Large intestine (tissue), 3 donors: Measurements from ENCODE around the gene FUT6. TPM values are rescaled to one million over a fixed set of nuclear protein-coding genes. Genes with fewer than 3 reads are reported as not detected.
"Not testable (repeated sequence)": the region's sequence is repeated elsewhere in the genome, so short reads cannot be mapped to it uniquely, and the experiment has no call there.

Source experiments
- DNase-seq, 2 donors: peaks; one replicate each; pipeline versions ENCODE4 v3.0.0 to v3.0.0-alpha.2; 2013
- H3K27ac ChIP-seq: one replicate; pipeline ENCODE4 v1.5.1; 2013; ENCODE audit warnings: low read length
- H3K27me3 ChIP-seq: 2 replicates; pipeline ENCODE4 v1.6.1; 2013; ENCODE audit warnings: low read length; ENCODE audit not compliant: control insufficient read depth, insufficient read depth
- H3K36me3 ChIP-seq: 2 replicates; pipeline ENCODE4 v1.6.1; 2013; ENCODE audit warnings: low read length; ENCODE audit not compliant: control insufficient read depth, insufficient read depth
- H3K4me1 ChIP-seq: one replicate; pipeline ENCODE4 v1.6.1; 2013; ENCODE audit warnings: low read length; ENCODE audit not compliant: control insufficient read depth, insufficient read depth
- H3K4me3 ChIP-seq: one replicate; pipeline ENCODE4 v1.5.1; 2013; ENCODE audit warnings: low read length
- H3K9me3 ChIP-seq: one replicate; pipeline ENCODE4 v1.6.1; 2013; ENCODE audit warnings: mild to moderate bottlenecking, low read depth, low read length, moderate library complexity; ENCODE audit not compliant: control insufficient read depth
- WGBS: methylation state at CpG from one replicate; pipeline ENCODE4 v1.1.5; 2013; ENCODE audit warnings: low lambda C conversion rate; ENCODE audit not compliant: insufficient coverage; 5-methylcytosine and 5-hydroxymethylcytosine counted together
- polyA plus RNA-seq: library from polyadenylated mRNA; unstranded; fragments of 120-200 nt; gene quantifications from one replicate; pipeline ENCODE4 v1.2.1, GENCODE V29; 2013

Gene FUT6
- polyA plus RNA-seq, 1 donor, result 0.99 TPM

DNA sequence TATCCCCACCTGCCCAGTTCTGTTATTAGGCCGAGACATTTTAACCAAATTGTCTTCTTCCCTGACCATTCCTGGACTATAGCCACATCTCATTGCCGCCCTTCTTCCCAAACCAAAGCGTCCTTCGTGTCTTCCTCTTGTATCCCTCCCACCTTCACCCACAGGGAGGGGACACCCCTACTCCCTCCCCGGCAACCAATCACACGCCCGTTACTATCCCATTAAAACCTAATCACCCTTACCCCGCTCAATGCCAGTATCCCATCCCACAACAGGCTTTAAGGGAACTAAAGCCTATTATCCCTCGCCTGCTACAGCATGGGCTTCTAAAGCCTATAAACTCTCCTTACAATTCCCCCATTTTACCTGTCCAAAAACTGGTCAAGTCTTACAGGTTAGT lies 15.6 kb upstream of the FUT6 start:
- not testable (repeated sequence) for H3K36me3 ChIP-seq, H3K9me3 ChIP-seq, H3K27me3 ChIP-seq, H3K4me1 ChIP-seq, H3K4me3 ChIP-seq, DNase-seq, H3K27ac ChIP-seq
- no CpG with 5 or more reads among the region's 9 CpGs for WGBS

DNA sequence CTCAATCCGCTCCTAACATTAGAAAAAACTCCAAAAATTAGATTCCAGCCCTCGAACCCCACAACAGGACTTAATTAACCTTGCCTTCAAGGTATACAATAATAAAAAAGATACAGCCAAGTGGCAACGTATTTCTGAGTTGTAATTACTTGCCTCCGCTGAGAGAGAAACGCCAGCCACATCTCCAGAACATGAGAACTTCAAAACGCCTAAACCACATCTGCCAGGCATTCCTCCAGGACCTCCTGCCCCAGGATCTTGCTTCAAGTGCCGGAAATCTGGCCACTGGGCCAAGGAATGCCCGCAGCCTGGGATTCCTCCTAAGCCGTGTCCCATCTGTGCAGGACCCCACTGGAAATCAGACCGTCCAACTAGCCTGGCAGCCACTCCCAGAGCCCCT lies 14.6 kb upstream of the FUT6 start:
- H3K36me3 ChIP-seq, DNase-seq, H3K9me3 ChIP-seq, H3K4me3 ChIP-seq, H3K27me3 ChIP-seq, H3K4me1 ChIP-seq, H3K27ac ChIP-seq: not testable (repeated sequence)
- no CpG with 5 or more reads among the region's 10 CpGs for WGBS

DNA sequence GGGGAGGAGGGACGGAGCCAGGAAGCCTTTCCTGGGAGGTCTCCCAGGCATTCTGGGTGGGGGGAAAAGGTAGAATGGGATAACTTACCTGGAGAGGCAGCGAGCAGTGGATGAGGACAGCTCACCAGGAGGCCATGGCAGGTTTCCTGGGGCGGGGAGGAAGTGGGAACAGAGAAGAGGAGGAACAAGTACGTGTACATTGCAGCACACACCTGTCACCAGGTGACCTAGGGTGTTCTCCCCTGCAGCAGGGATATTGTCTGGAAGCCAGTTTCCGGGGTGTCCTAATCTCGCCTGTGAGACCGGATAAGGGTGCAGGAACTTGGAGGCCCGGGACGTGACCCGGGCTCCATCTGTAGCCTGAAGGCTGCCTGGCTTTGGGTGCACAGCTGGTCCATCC lies 11.8 kb upstream of the FUT6 start, which contains the start of gene FUT3:
TSS of gene FUT3 (minus strand) at position 148 of the 400 bp plus-strand sequence.
- no peak within 1 kb of the TSS for H3K27ac ChIP-seq
- no peaks in the 10 kb centered on the region for H3K36me3 ChIP-seq
- no peaks in the 10 kb centered on the region for H3K9me3 ChIP-seq
- H3K4me1 ChIP-seq, result no peaks in the 10 kb centered on the region
- H3K4me3 ChIP-seq, result no peak within 1 kb of the TSS
- no peak for DNase-seq
- no CpG with 5 or more reads among the region's 10 CpGs for WGBS
- H3K27me3 ChIP-seq, result no peaks in the 10 kb centered on the region

DNA sequence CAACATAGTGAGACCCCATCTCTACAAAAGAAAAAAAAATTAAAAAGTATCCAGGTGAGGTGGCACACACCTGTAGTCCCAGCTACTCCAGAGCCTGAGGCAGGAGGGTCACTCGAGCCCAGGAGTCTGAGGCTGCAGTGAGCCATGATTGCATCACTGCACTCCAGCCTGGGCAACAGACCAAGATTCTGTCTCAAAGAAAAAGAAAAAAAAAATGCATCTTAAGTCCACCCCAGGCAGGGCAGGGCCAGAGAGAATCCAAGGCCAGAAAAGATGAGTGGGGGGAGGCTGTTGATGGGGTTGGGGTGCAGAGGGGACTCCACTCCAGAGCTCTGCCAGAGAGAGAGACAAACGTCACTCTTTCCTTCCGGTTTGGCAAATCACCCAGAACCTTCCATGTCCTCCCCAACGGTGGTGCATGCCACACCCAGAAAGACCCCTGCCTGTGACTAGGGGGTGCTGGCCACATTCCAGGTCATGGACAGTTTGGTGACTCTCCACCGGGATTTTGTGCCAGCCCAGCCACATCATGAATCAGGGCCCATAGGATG lies 11.3 kb upstream of the FUT6 start:
- no peak overlapping the region for H3K27ac ChIP-seq
- no peaks in the 10 kb centered on the region for H3K36me3 ChIP-seq
- no peaks in the 10 kb centered on the region for H3K4me1 ChIP-seq
- no peak for DNase-seq
- H3K4me3 ChIP-seq, result no peak overlapping the region
- WGBS, result no CpG with 5 or more reads among the region's 5 CpGs
- H3K27me3 ChIP-seq, result no peaks in the 10 kb centered on the region
- no peaks in the 10 kb centered on the region for H3K9me3 ChIP-seq

DNA sequence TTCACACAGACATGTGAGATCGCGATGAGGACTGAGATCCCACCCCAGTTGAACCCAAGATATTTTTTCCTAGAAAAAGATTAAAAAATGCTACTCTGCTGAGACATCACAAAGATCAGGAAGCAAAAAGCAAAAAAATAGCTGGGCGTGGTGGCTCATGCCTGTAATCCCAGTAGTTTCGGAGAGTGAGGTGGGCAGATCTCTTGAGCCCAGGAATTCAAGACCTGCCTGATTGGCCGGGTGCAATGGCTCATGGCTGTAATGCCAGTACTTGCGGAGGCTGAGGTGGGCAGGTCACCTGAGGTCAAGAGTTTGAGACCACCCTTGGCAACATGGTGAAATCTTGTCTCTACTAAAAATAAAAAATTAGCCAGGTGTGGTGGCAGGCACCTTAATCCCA lies 10.7 kb upstream of the FUT6 start:
- H3K9me3 ChIP-seq, result no peaks in the 10 kb centered on the region
- WGBS, result 90% methylated on average over 2 of the region's 6 CpGs
- no peaks in the 10 kb centered on the region for H3K4me1 ChIP-seq
- H3K27me3 ChIP-seq, result no peaks in the 10 kb centered on the region
- H3K27ac ChIP-seq, result no peak overlapping the region
- no peaks in the 10 kb centered on the region for H3K36me3 ChIP-seq
- no peak overlapping the region for H3K4me3 ChIP-seq
- no peak for DNase-seq

- not testable (repeated sequence) for H3K27me3 ChIP-seq, DNase-seq, H3K36me3 ChIP-seq, H3K9me3 ChIP-seq, H3K27ac ChIP-seq, H3K4me3 ChIP-seq, H3K4me1 ChIP-seq
- 35% methylated on average over 3 of the region's 5 CpGs for WGBS
Measured at GRCh38 chr19:5848621-5849020, 9.1 kb upstream of the FUT6 start.

GRCh38 chr19:5847846-5848245 lies 8.3 kb upstream of the FUT6 start:
- H3K36me3 ChIP-seq, H3K9me3 ChIP-seq, H3K4me1 ChIP-seq, H3K4me3 ChIP-seq, DNase-seq, H3K27ac ChIP-seq, H3K27me3 ChIP-seq: not testable (repeated sequence)
- WGBS, result no CpG with 5 or more reads among the region's 10 CpGs

DNA sequence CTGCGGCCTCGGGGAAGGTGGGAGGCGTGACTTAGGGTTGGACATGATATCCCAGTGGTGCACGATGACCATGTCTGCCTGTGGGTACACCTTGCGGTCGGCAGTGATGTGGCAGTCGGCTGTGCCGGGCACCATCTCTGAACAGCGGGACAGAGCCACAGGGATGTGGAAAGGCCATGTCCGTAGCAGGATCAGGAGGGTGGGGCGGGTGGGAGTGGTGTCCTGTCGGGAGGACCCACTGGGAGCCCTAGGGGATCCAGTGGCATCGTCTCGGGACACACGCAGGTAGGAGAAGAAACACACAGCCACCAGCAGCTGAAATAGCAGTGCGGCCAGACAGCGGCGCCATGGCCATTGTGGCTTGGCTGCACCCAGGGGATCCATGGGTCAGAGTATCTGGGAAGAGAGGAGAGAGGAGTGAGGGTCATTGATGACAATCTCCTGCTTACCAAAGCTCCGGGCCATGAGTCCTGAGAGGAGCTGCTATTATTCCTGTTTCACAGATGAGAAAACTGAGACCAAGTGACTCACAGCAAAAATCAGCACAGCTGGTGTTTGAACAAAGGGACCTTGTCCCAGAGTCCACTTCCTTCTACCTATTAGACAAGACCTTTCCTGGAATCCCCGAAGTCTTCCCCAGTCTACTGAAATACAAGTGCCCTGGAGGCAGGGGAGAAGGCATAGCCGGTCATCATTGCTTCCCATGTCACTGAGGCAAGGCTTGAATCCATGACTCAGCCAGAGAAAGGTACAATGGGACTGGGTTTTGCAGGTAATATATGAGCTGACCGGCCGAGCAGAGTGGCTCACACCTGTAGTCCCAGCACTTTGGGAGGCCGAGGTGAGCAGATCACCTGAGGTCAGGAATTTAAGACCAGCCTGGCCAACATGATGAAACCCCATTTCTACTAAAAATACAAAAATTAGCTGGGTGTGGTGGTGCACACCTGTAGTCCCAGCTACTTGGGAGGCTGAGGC lies 5.2 kb upstream of the FUT6 start:
- Histone ChIP-seq H3K36me3 (no peaks in the 10 kb centered on the region), H3K27ac (no peak overlapping the region), H3K4me1 (peaks cover 3% of the 10 kb centered on the region), H3K27me3 (no peaks in the 10 kb centered on the region), H3K4me3 (no peak overlapping the region), H3K9me3 (no peaks in the 10 kb centered on the region)
- DNase-seq, result no peak
- WGBS, result no CpG with 5 or more reads among the region's 24 CpGs

- Histone ChIP-seq H3K9me3 (no peaks in the 10 kb centered on the region), H3K36me3 (no peaks in the 10 kb centered on the region), H3K4me3 (no peak overlapping the region), H3K27me3 (no peaks in the 10 kb centered on the region), H3K4me1 (peaks cover 10% of the 10 kb centered on the region), H3K27ac (no peak overlapping the region)
- WGBS, result no CpG with 5 or more reads among the region's 21 CpGs
- DNase-seq, result no peak
Measured at GRCh38 chr19:5843295-5843927, 3.9 kb upstream of the FUT6 start.

- no CpG with 5 or more reads among the region's 6 CpGs for WGBS
- not testable (repeated sequence) for H3K27me3 ChIP-seq, DNase-seq, H3K4me3 ChIP-seq, H3K9me3 ChIP-seq, H3K27ac ChIP-seq, H3K36me3 ChIP-seq
- H3K4me1 ChIP-seq, result peaks cover 15% of the 10 kb centered on the region
Measured at GRCh38 chr19:5841735-5842111, 2.2 kb upstream of the FUT6 start.
